ENCODE data around the gene TNFRSF1A.

Gene TNFRSF1A

DNA sequence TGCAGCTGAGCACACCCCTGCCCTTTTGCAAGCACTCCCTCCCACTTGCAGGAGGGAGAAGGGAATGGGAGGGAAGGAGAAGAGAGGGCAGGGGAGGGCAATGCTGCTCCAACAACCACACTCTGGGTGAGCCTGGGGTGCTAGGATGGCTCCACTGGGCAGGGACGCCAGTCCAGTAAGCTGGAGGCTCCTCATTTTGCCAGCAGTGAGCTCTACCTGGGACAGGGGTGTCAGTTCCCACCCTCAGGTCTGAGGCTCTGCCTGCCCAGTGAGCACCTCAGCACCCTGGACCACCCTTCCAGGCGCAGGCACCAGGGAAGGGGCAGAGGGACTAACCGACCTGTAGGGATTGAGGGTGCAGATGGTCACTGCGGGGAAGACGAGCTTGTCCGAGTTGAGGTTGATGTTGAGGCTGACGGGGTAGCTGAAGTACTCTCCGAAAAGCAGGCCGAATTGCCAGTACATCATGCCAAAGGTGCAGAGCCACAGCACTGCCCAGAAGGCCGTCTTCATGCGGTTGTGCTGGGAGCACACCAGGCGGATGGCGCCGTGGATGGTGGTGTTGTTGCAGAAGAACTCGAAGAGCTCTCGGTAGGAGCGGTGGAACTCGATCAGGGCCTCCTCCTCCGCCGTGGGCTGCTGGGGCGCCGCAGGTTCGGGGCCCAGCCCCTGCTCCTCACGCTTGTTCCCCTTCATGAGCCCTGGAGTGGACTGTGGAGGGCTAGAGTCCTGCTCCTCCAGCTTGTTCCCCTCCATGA is 32.3 kb upstream of the TNFRSF1A start:
- TF ChIP-seq, protein P1, sequence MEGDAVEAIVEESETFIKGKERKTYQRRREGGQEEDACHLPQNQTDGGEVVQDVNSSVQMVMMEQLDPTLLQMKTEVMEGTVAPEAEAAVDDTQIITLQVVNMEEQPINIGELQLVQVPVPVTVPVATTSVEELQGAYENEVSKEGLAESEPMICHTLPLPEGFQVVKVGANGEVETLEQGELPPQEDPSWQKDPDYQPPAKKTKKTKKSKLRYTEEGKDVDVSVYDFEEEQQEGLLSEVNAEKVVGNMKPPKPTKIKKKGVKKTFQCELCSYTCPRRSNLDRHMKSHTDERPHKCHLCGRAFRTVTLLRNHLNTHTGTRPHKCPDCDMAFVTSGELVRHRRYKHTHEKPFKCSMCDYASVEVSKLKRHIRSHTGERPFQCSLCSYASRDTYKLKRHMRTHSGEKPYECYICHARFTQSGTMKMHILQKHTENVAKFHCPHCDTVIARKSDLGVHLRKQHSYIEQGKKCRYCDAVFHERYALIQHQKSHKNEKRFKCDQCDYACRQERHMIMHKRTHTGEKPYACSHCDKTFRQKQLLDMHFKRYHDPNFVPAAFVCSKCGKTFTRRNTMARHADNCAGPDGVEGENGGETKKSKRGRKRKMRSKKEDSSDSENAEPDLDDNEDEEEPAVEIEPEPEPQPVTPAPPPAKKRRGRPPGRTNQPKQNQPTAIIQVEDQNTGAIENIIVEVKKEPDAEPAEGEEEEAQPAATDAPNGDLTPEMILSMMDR (IDR thresholded peaks at IDR 0.05; ENCODE audit: insufficient read depth, low read depth, low read length, missing control alignments): no peak
- H3K4me3 ChIP-seq (ENCODE audit: low read length): peak overlapping the region; percentile 55
- no peak for DNase-seq (ENCODE audit: low read depth)

- H3K4me3 ChIP-seq (ENCODE audit: low read length): peak overlapping the region; percentile 55
- DNase-seq (ENCODE audit: low read depth): no peak
- TF ChIP-seq, protein P1 (IDR thresholded peaks at IDR 0.05; ENCODE audit: insufficient read depth, low read depth, low read length, missing control alignments): no peak
Observed at GRCh38 chr12:6373022-6373787, 31.3 kb upstream of the TNFRSF1A start.

- peak overlapping the region; percentile 55 for H3K4me3 ChIP-seq (ENCODE audit: low read length)
- TF ChIP-seq, protein P1 (IDR thresholded peaks at IDR 0.05; ENCODE audit: insufficient read depth, low read depth, low read length, missing control alignments): no peak
- peak; percentile 93 for DNase-seq (ENCODE audit: low read depth)
Observed at GRCh38 chr12:6372403-6373003, 30.6 kb upstream of the TNFRSF1A start.

DNA sequence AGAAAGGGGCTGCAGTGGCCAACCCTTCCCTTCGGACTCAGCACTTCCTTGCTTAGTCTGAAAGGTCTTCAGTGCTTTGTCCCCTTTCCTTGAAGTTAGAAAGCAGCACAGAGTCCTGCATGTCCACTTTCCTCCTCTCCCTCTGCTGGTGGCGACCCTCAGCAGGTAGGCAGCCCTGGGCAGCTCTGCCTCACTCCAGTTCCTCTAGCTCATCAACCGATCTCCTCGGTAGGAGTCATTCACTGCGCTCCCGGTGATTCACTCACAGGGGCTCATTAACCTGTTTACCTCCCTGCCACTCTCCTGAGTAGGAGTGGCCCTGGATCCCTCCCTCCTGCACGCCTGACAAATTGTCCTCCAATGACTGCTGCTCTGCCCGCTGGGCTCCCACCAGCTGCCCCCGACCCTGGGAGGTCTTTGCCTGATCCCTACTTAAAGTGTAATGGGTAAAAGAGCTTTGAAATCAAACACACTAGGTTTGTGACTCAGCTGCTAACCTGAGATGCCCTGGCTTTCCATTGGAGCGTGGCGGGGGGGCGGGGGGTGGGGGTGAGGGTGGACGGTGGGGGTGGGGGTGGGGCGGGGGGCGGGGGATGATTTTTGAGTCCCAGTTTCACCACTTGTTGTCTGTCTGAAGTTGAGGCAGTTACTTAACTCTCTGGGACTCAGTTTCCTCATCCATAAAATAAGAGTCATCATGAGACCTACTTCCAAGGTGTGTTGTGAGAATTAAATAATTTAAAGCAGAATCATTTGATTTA is 29.3 kb upstream of the TNFRSF1A start:
- TF ChIP-seq, protein P1 (IDR thresholded peaks at IDR 0.05; ENCODE audit: insufficient read depth, low read depth, low read length, missing control alignments): peak; percentile 17
- H3K4me3 ChIP-seq (ENCODE audit: low read length): peak overlapping the region; percentile 22
- DNase-seq (ENCODE audit: low read depth): peak; percentile 96

GRCh38 chr12:6370576-6370935 is 28.7 kb upstream of the TNFRSF1A start:
- DNase-seq (ENCODE audit: low read depth): no peak
- H3K4me3 ChIP-seq (ENCODE audit: low read length): peak overlapping the region; percentile 22
- TF ChIP-seq, protein P1 (IDR thresholded peaks at IDR 0.05; ENCODE audit: insufficient read depth, low read depth, low read length, missing control alignments): no peak

DNA sequence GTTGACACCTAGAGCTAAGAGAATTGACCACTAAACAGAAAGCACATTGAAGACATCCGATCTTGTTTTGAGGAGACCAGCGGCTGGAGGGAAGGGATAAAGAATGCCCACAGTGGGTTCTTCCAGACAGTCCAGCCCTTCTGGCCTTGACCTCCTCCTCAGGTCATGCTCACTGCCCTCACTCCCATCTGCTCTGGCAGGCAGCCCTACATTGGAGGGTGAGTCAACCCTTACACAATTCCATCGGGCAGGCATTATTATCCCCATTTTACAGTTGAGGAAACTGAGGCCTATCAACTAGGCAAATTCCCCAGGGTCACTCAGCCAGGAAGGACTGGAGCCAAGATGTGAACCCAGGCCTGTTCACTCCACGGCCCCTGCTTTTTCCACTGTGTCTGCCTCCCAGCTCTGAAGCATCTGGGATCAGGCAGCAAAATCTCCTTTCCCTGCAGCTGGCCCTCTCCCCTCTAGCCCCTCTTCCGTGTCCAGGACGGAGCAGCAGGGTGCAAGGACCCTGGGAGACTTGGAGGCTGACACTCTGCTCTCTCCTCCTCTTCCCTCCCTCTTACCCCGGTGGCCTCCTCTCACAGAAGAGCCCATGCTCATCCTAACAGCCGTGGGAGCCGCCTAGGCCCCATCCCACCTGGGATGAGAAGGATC is 28.2 kb upstream of the TNFRSF1A start:
- TF ChIP-seq, protein P1 (IDR thresholded peaks at IDR 0.05; ENCODE audit: insufficient read depth, low read depth, low read length, missing control alignments): no peak
- DNase-seq (ENCODE audit: low read depth): no peak
- H3K4me3 ChIP-seq (ENCODE audit: low read length): no peak overlapping the region
